Body of pancreas (tissue), 4 donors: ENCODE measurements around the gene MYOZ3. TPM values are rescaled to one million over a fixed set of nuclear protein-coding genes. Genes with fewer than 3 reads are reported as not detected.

Experiments
- ATAC-seq: fragments of 150-250 bp; one replicate; pipeline ENCODE4 v1.9.1; 2016
- DNase-seq, 4 donors: peaks; one replicate each; pipeline ENCODE4 v3.0.0-alpha.2; 2019
- H3K27ac ChIP-seq, 4 donors: fragments of 200-600 bp; sonication (generic); 1 replicate in 3 of 4; 2 replicates in 1 of 4; pipeline versions ENCODE4 v1.5.1 to v1.6.1; 2016 to 2019; ENCODE audit warnings: mild to moderate bottlenecking in 1 of 4, mixed read lengths in 1 of 4, moderate library complexity in 1 of 4
- H3K27me3 ChIP-seq, 2 donors: fragments of 200-600 bp; sonication (generic); one replicate each; pipeline ENCODE4 v1.6.0; 2016; ENCODE audit warnings: mild to moderate bottlenecking in 1 of 2
- H3K36me3 ChIP-seq, 2 donors: fragments of 200-600 bp; sonication (generic); replicated peaks in 1 of 2; 2 replicates each; pipeline ENCODE4 v1.5.1; 2016; ENCODE audit warnings: low read depth in 2 of 2; ENCODE audit not compliant: insufficient read depth in 1 of 2
- H3K4me1 ChIP-seq: fragments of 200-600 bp; sonication (generic); one replicate; pipeline ENCODE4 v1.6.0; 2016
- H3K4me3 ChIP-seq, 2 donors: fragments of 200-600 bp; sonication (generic); 1 replicate in 1 of 2; 2 replicates in 1 of 2; pipeline ENCODE4 v1.5.1; 2016 to 2019
- H3K9me3 ChIP-seq, 3 donors: fragments of 200-600 bp; sonication (generic); 1 replicate in 2 of 3; 2 replicates in 1 of 3; pipeline ENCODE4 v1.5.1; 2016
- CTCF ChIP-seq, 7 experiments: fragments of 450-650 bp in 4 of 7; fragments of 200-600 bp in 3 of 7; sonication (generic) in 3 of 7; IDR thresholded peaks; one replicate each; pipeline ENCODE4 v1.5.1; 2016 to 2019; ENCODE audit warnings: antibody characterized with exemption in 7 of 7
- POLR2A ChIP-seq, 3 donors: fragments of 450-650 bp; IDR thresholded peaks; one replicate each; pipeline ENCODE4 v1.6.1; 2016; ENCODE audit warnings: antibody characterized with exemption in 3 of 3, mild to moderate bottlenecking in 2 of 3
- WGBS, 2 donors: methylation state at CpG; one replicate each; pipeline ENCODE4 v1.1.5; 2017; 5-methylcytosine and 5-hydroxymethylcytosine counted together
- intact Hi-C: fragments of 100-400 bp; cut with DNase I; formaldehyde crosslinking; loops from one replicate; pipeline ENCODE4 v1.15.1; 2023
- total RNA-seq, 2 donors: library from RNA; depleted of rRNA; stranded (reverse); fragments of >200 nt; gene quantifications; one replicate each; pipeline ENCODE4 v1.1.0, GENCODE V29; 2016

MYOZ3 gene
- total RNA-seq, 2 donors from 2014 or later, result 0.26 TPM; not detected in 1

- intact Hi-C loops, result loop anchor here (10.0 kb wide), 1 partner anchor 197 kb away; no protein-coding TSS in a partner anchor
- Histone ChIP-seq H3K4me1 (peaks cover 26% of the 10 kb centered on the region), H3K27ac (peak overlapping the region in 1 of 4 donors; percentile 8), H3K36me3 (peaks cover 0 to 5% of the 10 kb centered on the region in 2 donors), H3K4me3 (no peak overlapping the region), H3K9me3 (no peaks in the 10 kb centered on the region), H3K27me3 (no peaks in the 10 kb centered on the region)
- 89% methylated on average over 13 of the region's 13 CpGs for WGBS, 2 donors
- TF ChIP-seq POLR2A (IDR thresholded peaks at IDR 0.05), result no peak
- TF ChIP-seq CTCF (IDR thresholded peaks at IDR 0.05), result no peak
- DNase-seq (no peak), ATAC-seq (no peak)
Measured at GRCh38 chr5:150651924-150652671, 9.0 kb upstream of the MYOZ3 start.

GRCh38 chr5:150653145-150653761 is 7.8 kb upstream of the MYOZ3 start:
- ATAC-seq, result no peak
- H3K27me3 ChIP-seq, result no peaks in the 10 kb centered on the region
- TF ChIP-seq CTCF (IDR thresholded peaks at IDR 0.05), result no peak
- TF ChIP-seq POLR2A (IDR thresholded peaks at IDR 0.05), result no peak
- H3K27ac ChIP-seq, result peak overlapping the region in 1 of 4 donors; percentile 10
- H3K9me3 ChIP-seq, result no peaks in the 10 kb centered on the region
- intact Hi-C loops, result loop anchor here (10.0 kb wide), 1 partner anchor 198 kb away; no protein-coding TSS in a partner anchor
- 70 to 74% methylated on average over 5 of the region's 5 CpGs for WGBS, 2 donors
- peaks cover 0 to 5% of the 10 kb centered on the region in 2 donors for H3K36me3 ChIP-seq
- DNase-seq, result no peak
- no peak overlapping the region for H3K4me3 ChIP-seq
- H3K4me1 ChIP-seq, result peaks cover 19% of the 10 kb centered on the region

GRCh38 chr5:150653762-150654556 is 7.1 kb upstream of the MYOZ3 start:
- DNase-seq, result no peak
- no peaks in the 10 kb centered on the region for H3K27me3 ChIP-seq
- ATAC-seq, result no peak
- no peak for TF ChIP-seq CTCF (IDR thresholded peaks at IDR 0.05)
- TF ChIP-seq POLR2A (IDR thresholded peaks at IDR 0.05), result no peak
- no peaks in the 10 kb centered on the region for H3K9me3 ChIP-seq
- intact Hi-C loops, result loop anchor here (10.0 kb wide), 1 partner anchor 199 kb away; no protein-coding TSS in a partner anchor
- no peaks in the 10 kb centered on the region for H3K36me3 ChIP-seq
- H3K27ac ChIP-seq, result peak overlapping the region in 1 of 4 donors; percentile 10
- H3K4me1 ChIP-seq, result peaks cover 19% of the 10 kb centered on the region
- WGBS, 2 donors, result 53 to 75% methylated on average over 2 of the region's 2 CpGs
- H3K4me3 ChIP-seq, result no peak overlapping the region

GRCh38 chr5:150655221-150655620 is 5.8 kb upstream of the MYOZ3 start:
- intact Hi-C loops, result loop anchor here (10.0 kb wide), 1 partner anchor 200 kb away; no protein-coding TSS in a partner anchor
- WGBS, 2 donors, result 77 to 89% methylated on average over 3 of the region's 3 CpGs
- no peak overlapping the region for H3K4me3 ChIP-seq
- H3K36me3 ChIP-seq, result no peaks in the 10 kb centered on the region
- TF ChIP-seq CTCF (IDR thresholded peaks at IDR 0.05) (no peak), POLR2A (IDR thresholded peaks at IDR 0.05) (no peak)
- no peaks in the 10 kb centered on the region for H3K9me3 ChIP-seq
- no peaks in the 10 kb centered on the region for H3K27me3 ChIP-seq
- peaks cover 16% of the 10 kb centered on the region for H3K4me1 ChIP-seq
- no peak overlapping the region for H3K27ac ChIP-seq
- DNase-seq, result no peak
- no peak for ATAC-seq
